Measurements from ENCODE around the gene QKI.

Gene QKI

GRCh38 chr6:163370464-163371117 is 43.9 kb upstream of the QKI start:
- DNase-seq: no peak
- Mint-ChIP-seq H3K4me1 (peaks cover 52% of the 10 kb centered on the region), H3K4me3 (no peak overlapping the region), H3K9me3 (no peaks in the 10 kb centered on the region), H3K36me3 (ENCODE audit: low read depth) (no peaks in the 10 kb centered on the region), H3K27me3 (ENCODE audit: low read depth, poor library complexity) (peaks cover 6% of the 10 kb centered on the region), H3K27ac (peak overlapping the region; percentile 91)
- no peak for TF ChIP-seq CTCF (IDR thresholded peaks at IDR 0.05)

DNA sequence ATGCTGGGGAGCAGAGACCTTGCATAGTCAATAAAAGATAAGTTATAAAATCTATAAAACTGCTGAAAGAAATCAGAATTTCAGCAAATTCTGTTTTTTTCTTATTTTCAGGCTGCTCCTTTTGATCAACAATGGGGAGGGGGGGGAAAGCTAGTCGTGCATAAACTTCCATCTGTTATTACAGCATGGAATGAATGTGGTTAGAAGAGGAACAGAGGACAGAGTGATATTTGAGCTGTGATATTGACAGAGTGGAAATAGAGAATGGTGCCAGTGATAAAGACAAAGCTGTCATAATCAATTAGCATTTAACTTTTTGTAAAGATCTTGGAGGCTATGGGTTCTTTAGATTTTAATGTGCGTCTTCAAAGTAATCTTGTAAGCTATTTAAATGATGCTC is 43.4 kb upstream of the QKI start:
- Mint-ChIP-seq H3K9me3 (no peaks in the 10 kb centered on the region), H3K36me3 (ENCODE audit: low read depth) (no peaks in the 10 kb centered on the region), H3K4me1 (peaks cover 52% of the 10 kb centered on the region), H3K27ac (peak overlapping the region; percentile 91), H3K4me3 (no peak overlapping the region), H3K27me3 (ENCODE audit: low read depth, poor library complexity) (peaks cover 6% of the 10 kb centered on the region)
- TF ChIP-seq CTCF (IDR thresholded peaks at IDR 0.05): no peak
- no peak for DNase-seq

DNA sequence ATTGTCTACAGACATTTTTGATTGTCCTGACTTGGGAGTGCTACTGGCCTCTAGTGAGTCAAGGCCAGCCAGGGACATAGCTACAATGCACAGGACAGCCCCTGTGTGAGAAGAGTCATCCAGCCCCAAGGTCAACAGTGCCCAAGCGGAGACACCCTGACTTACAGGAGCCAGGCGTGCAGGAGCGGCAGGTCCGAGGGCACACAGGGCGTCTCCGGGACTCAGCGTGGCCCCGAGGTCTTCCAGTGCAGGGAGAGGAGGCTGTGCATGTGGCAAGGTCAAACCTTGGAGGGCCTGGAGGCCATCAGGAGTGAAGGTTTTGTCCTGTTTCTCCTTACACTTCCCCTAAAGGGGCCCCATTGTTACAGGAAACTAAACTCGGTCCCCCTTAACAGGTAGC is 41.3 kb upstream of the QKI start:
- Mint-ChIP-seq H3K4me3 (no peak overlapping the region), H3K9me3 (no peaks in the 10 kb centered on the region), H3K4me1 (peaks cover 54% of the 10 kb centered on the region), H3K27ac (no peak overlapping the region), H3K27me3 (ENCODE audit: low read depth, poor library complexity) (no peaks in the 10 kb centered on the region), H3K36me3 (ENCODE audit: low read depth) (no peaks in the 10 kb centered on the region)
- TF ChIP-seq CTCF (IDR thresholded peaks at IDR 0.05): no peak
- DNase-seq: no peak

DNA sequence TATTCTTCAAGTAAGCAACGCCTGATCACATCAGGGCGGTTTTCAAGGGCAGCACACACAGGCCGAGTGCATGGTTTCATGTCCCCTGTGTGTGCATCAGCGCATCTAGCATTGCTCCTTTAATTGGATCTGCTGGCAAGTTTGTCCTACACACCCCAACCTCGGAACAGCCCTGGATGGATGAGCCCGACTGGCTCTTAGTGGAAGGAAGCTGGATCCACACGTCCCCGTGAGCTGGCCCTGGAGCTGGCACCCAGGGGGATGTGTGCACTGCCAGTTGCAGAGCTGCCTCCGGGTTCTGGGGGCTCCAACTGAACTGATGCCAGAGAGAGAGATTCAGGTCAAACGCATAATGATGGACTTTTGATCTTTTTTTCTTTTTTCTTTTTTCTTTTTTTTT is 39.2 kb upstream of the QKI start:
- no peaks in the 10 kb centered on the region for H3K9me3 Mint-ChIP-seq
- H3K4me1 Mint-ChIP-seq: peaks cover 39% of the 10 kb centered on the region
- H3K36me3 Mint-ChIP-seq (ENCODE audit: low read depth): no peaks in the 10 kb centered on the region
- no peak for TF ChIP-seq CTCF (IDR thresholded peaks at IDR 0.05)
- no peak overlapping the region for H3K27ac Mint-ChIP-seq
- H3K27me3 Mint-ChIP-seq (ENCODE audit: low read depth, poor library complexity): no peaks in the 10 kb centered on the region
- H3K4me3 Mint-ChIP-seq: no peak overlapping the region
- DNase-seq: no peak

- no peaks in the 10 kb centered on the region for H3K36me3 Mint-ChIP-seq (ENCODE audit: low read depth)
- no peak overlapping the region for H3K4me3 Mint-ChIP-seq
- no peak overlapping the region for H3K27ac Mint-ChIP-seq
- peaks cover 33% of the 10 kb centered on the region for H3K4me1 Mint-ChIP-seq
- H3K9me3 Mint-ChIP-seq: no peaks in the 10 kb centered on the region
- no peak for TF ChIP-seq CTCF (IDR thresholded peaks at IDR 0.05)
- DNase-seq: no peak
- no peaks in the 10 kb centered on the region for H3K27me3 Mint-ChIP-seq (ENCODE audit: low read depth, poor library complexity)
These were observed 38.3 kb upstream of the QKI start for GRCh38 chr6:163376187-163376586.

- H3K9me3 Mint-ChIP-seq: no peaks in the 10 kb centered on the region
- DNase-seq: no peak
- H3K4me3 Mint-ChIP-seq: no peak overlapping the region
- H3K36me3 Mint-ChIP-seq (ENCODE audit: low read depth): no peaks in the 10 kb centered on the region
- H3K27ac Mint-ChIP-seq: no peak overlapping the region
- no peaks in the 10 kb centered on the region for H3K27me3 Mint-ChIP-seq (ENCODE audit: low read depth, poor library complexity)
- no peak for TF ChIP-seq CTCF (IDR thresholded peaks at IDR 0.05)
- H3K4me1 Mint-ChIP-seq: peaks cover 38% of the 10 kb centered on the region
These were observed 37.0 kb upstream of the QKI start for GRCh38 chr6:163377561-163377960.
